Measurements from ENCODE around the gene BLNK.
A peak's percentile ranks its signal among the peaks of the same experiment; 100 is the strongest.
"Not testable (repeated sequence)": the region's sequence is repeated elsewhere in the genome, so short reads cannot be mapped to it uniquely, and the experiment has no call there.

BLNK gene

DNA sequence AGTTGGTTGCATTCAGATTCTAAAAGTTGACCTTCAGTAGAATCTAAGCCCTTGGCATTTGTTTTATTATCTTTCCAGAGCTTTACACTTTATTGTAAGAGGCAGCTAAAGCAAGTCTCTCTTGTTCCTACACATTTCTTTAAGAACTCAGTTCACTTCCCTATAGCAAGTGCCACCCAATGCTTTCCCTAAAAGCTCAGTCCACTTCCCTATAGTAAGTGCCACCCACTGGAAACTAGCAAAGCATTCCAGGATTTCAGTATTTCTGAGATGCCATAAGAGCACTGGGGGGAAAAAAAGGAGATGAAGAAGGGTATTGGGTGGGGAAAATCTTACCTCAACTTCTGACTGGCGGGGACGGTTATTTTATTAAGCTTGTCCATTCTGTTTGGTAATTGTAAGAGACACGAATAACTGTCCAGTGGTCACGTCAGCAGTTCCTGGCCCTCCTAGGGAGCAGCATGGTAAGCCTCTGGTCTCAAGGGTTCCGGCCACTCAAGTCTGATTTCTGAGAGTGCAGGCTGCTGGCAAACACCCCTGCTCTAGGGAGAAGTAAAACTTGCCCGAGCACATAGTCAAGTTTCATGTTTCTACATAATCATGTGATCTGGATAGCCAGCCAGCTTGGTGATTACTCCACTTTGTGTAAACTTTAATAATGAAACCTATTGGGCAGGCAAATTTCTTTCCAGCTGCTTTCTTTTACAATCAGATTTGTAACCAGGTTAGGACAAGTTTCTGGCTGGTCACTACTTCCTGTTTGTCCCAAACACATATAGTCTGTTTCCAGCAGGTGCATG lies at the start of gene BLNK:
TSS of gene BLNK (minus strand) at position 554 of the 800 bp plus-strand sequence. CDS start at position 383, 171 bp downstream.
- DNase-seq: peak; percentile 38

- DNase-seq: no peak
Measured at GRCh38 chr10:96319754-96320474, 48.5 kb upstream of the BLNK start.

- DNase-seq: no peak
Measured at GRCh38 chr10:96317067-96317833, 45.9 kb upstream of the BLNK start.

DNA sequence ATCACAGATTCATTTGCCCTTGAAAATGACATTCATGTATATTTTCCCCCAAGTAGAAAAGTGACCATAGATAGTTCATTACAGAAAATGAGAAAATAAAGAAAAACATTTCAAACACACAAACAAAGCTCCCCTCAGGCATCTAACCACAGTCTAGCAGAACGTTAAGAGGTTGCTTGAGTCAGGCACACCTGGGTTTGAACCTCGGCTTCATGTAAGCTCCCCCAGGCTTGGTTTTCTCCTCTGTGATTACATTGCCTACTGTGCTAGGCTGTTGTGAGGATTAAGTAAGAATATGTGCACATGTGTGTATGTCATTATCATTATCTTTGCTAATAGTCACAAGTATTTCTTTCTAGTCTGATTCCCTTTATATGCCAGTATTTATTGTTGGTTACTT lies 42.0 kb upstream of the BLNK start:
- no peak for DNase-seq

- no peak for DNase-seq
Measured at GRCh38 chr10:96311180-96311715, 39.9 kb upstream of the BLNK start.

- DNase-seq: no peak
Measured at GRCh38 chr10:96310321-96310669, 38.9 kb upstream of the BLNK start.

DNA sequence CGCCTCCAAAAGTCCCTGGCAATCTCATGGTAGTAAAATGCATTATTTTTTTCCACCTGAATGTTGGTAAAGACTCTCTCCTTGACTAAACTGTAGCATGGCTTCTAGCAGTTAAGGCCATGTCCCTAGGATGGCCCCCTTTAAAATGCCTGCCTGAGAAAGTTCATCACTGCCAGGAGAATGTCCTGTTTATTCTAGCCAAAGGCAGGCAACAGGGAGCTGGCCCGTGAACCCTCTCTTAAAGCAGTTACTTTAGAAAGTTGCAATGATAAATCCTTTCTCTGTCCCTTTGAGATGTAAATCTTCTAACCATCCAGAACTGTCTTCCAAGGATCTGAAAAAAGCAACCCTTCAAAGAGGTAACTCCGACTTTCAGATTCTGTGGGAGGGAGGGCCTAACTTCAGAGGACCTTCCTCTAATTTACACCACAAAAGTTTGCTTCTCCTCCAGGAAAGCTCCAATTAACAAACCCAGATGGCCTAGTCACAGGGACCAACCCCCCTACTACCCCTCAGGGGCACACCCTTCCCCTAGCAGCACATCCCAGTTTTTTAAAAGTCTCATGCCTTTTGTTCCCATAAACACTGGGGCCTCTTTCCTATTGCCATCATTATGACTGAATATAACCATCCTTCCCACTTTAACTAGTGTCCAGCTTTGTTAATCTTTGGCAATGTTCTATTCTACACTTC lies 38.4 kb upstream of the BLNK start:
- DNase-seq: no peak

GRCh38 chr10:96308854-96309253 lies 37.5 kb upstream of the BLNK start:
- not testable (repeated sequence) for DNase-seq

GRCh38 chr10:96306516-96306915 lies 35.1 kb upstream of the BLNK start:
- peak; percentile 75 for DNase-seq

GRCh38 chr10:96305019-96305418 lies 33.6 kb upstream of the BLNK start:
- no peak for DNase-seq

DNA sequence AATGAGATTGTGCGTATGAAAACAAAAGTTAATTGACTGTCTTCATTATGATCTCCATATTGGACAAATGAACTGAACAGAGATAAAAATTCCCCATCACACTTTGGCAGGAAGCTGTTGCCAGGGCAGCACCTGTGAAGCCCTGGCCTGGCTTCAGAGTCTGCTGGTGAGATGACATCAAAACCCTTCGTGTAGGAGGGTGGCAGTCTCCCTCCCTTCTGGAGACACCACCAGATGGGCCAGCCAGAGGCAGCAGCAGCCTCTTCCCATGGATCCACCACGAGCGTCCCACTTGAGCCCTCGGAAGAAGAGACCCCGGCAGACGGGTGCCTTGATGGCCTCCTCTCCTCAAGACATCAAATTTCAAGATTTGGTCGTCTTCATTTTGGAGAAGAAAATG lies 32.9 kb upstream of the BLNK start, which contains the start of gene DNTT:
TSS of gene DNTT (plus strand) at position 205 of the 400 bp plus-strand sequence. CDS start at position 269, 64 bp downstream.
- DNase-seq: no peak

- no peak for DNase-seq
Measured at GRCh38 chr10:96301616-96302015, 30.2 kb upstream of the BLNK start.

DNA sequence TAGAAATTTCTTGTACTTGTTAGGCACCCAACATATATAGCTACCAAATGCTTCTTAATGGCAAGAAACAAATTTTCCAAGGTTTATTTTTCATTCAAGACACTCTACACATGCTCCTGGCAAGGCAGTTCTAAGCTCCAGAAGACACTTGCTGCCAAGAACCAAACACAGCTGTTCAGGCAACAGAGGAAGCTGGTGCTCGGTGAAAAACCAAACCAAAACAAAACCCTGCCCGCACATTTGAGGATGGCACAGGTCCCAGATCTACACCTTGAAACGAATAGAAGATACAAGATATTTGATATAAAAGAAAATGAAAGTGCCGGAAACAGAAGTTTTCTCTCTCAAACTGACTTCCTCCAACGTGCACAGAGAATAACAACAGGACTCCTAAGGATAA lies 28.0 kb upstream of the BLNK start:
- DNase-seq: no peak

- DNase-seq: no peak
Measured at GRCh38 chr10:96298362-96298761, 27.0 kb upstream of the BLNK start.

- DNase-seq: no peak
Measured at GRCh38 chr10:96297486-96297885, 26.1 kb upstream of the BLNK start.

- DNase-seq: no peak
Measured at GRCh38 chr10:96295475-96295874, 24.1 kb upstream of the BLNK start.

GRCh38 chr10:96292971-96293920 lies 21.9 kb upstream of the BLNK start:
- peak; percentile 3 for DNase-seq

GRCh38 chr10:96290368-96291133 lies 19.2 kb upstream of the BLNK start:
- no peak for DNase-seq

DNA sequence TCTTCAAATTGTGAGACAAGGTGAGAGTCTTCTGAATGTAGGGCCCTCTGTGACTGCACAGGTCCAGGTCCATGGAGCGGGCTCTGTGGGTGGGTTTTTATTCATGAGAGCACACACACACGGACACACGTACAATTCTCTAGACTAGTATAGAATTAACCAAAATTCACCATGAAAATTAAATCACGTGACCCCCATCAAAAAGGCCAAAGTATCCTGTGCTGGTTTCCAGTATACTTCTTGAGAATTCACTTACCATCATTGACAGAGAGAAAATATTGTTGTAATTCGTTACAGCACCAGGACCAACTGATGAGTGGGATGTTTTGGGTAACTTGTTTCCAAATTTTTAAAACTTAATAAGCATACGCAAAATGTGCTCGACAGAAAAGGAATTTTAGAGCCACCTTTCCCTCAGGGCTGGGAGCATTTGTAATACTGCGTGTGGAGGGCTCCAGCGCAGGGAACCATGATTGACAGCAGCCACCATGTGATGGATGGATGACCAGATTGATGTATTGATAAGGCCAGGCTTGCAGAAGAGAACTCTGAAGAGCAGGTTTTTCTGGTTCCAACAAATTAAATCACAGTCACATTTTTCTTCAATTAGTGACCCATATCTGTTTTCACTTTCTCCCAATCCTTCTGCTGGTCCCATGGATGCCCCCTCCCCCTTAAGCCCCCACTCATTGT lies 18.0 kb upstream of the BLNK start:
- no peak for DNase-seq

DNA sequence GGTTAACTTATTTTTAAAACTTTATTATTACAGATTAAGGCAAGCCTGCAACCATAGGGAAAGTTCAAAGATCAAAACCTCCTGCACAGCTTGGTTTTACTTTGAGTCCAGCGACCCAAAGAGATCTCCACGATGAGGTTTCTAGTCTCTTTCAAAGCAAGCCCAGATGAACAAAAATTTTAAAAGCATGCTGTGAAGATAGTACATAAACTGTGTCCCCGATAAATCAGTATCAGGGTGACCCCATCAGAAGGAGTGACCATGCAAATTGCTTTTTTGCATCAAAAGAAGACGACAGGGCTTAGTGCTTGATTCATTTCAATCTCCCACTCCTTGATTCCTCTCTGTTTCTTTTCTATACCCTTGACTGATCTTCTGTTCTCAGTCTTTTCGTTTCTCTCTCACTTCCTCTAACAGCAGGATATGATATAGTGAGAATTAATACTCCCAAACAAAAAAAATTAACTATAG lies 16.8 kb upstream of the BLNK start:
- DNase-seq: no peak

All from DMS79 treated with DMSO at 0.1 percent for 48 hours (cell line).